ENCODE measurements around the gene NRIP1.

DNA sequence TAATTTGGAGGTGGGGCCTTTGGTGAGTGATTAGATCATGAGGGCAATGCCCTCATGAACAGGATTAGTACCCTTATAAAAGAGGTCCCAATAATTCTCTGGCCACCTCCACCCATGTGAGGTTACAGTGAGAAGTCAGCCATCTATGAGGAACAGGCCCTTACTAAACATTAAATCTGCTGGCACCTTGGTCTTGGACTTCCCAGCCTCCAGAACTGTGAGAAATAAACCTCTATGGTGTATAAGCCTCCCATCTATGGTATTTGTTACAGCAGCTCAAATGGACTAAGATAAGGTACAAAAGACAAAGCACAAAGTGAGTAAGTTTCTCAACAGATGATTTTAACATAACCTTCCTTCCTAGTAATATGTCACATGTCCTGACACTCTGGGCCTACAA, 22.3 kb downstream of the NRIP1 start:
- TF ChIP-seq BRCA1 (IDR thresholded peaks at IDR 0.05; ENCODE audit: low read depth, low read length) (no peak), TCF12 (IDR thresholded peaks at IDR 0.05; ENCODE audit: low read depth, low read length) (no peak), SRF (IDR thresholded peaks at IDR 0.05; ENCODE audit: low read depth, low read length) (no peak)
- TF ChIP-seq, protein P1, sequence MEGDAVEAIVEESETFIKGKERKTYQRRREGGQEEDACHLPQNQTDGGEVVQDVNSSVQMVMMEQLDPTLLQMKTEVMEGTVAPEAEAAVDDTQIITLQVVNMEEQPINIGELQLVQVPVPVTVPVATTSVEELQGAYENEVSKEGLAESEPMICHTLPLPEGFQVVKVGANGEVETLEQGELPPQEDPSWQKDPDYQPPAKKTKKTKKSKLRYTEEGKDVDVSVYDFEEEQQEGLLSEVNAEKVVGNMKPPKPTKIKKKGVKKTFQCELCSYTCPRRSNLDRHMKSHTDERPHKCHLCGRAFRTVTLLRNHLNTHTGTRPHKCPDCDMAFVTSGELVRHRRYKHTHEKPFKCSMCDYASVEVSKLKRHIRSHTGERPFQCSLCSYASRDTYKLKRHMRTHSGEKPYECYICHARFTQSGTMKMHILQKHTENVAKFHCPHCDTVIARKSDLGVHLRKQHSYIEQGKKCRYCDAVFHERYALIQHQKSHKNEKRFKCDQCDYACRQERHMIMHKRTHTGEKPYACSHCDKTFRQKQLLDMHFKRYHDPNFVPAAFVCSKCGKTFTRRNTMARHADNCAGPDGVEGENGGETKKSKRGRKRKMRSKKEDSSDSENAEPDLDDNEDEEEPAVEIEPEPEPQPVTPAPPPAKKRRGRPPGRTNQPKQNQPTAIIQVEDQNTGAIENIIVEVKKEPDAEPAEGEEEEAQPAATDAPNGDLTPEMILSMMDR (IDR thresholded peaks at IDR 0.05; ENCODE audit: control extremely low read depth in 1 of 3, insufficient read depth in 1 of 3, low read depth in 1 of 3, low read length in 3 of 3), result no peak
